Right lobe of liver (tissue), 4 donors: ENCODE data around the gene SEMA4D.

Source experiments
- POLR2A ChIP-seq: fragments of 450-650 bp; IDR thresholded peaks from one replicate; pipeline ENCODE4 v1.6.1; 2017; ENCODE audit warnings: antibody characterized with exemption, mild to moderate bottlenecking
- TF ChIP-seq, protein P1 (sequence below), 4 donors: fragments of 200-600 bp in 3 of 4; fragments of 450-650 bp in 1 of 4; IDR thresholded peaks; one replicate each; pipeline versions ENCODE4 v1.5.1 to v1.8.0; 2016 to 2022; ENCODE audit warnings: antibody characterized with exemption in 4 of 4, mild to moderate bottlenecking in 2 of 4
- donor health status: DM: no; HTN: no; CAD: no.
- donor health status: DM: no; HTN: no; CAD: no.
- donor health status: DM: no; HTN: yes; CAD: no.

DNA sequence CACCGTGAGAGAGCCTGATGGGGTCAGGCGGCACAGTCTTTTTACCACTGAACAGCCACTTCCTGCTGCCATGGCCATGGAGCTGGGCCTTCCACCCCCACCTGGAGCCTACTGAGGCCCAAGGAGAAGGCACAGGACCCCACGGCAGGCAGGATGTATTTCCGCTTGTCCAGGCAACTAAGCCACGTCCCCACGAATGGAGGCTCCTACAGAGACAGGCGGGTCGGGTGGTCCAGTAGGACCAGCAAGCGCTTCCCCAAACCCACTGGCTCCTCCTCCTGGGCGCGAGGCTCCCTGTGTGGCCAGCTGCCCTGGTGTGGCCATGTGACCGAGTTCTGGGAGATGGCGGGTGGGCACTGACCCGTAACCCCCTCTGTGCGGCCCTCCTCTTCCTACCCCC is 113.1 kb downstream of the SEMA4D start:
- TF ChIP-seq, protein P1, sequence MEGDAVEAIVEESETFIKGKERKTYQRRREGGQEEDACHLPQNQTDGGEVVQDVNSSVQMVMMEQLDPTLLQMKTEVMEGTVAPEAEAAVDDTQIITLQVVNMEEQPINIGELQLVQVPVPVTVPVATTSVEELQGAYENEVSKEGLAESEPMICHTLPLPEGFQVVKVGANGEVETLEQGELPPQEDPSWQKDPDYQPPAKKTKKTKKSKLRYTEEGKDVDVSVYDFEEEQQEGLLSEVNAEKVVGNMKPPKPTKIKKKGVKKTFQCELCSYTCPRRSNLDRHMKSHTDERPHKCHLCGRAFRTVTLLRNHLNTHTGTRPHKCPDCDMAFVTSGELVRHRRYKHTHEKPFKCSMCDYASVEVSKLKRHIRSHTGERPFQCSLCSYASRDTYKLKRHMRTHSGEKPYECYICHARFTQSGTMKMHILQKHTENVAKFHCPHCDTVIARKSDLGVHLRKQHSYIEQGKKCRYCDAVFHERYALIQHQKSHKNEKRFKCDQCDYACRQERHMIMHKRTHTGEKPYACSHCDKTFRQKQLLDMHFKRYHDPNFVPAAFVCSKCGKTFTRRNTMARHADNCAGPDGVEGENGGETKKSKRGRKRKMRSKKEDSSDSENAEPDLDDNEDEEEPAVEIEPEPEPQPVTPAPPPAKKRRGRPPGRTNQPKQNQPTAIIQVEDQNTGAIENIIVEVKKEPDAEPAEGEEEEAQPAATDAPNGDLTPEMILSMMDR (IDR thresholded peaks at IDR 0.05), result no peak
- TF ChIP-seq POLR2A, result no peak
